ENCODE measurements around the gene CRK.

GRCh38 chr17:1423456-1424135, 32.4 kb downstream of the CRK start:
- TF ChIP-seq, protein P1, sequence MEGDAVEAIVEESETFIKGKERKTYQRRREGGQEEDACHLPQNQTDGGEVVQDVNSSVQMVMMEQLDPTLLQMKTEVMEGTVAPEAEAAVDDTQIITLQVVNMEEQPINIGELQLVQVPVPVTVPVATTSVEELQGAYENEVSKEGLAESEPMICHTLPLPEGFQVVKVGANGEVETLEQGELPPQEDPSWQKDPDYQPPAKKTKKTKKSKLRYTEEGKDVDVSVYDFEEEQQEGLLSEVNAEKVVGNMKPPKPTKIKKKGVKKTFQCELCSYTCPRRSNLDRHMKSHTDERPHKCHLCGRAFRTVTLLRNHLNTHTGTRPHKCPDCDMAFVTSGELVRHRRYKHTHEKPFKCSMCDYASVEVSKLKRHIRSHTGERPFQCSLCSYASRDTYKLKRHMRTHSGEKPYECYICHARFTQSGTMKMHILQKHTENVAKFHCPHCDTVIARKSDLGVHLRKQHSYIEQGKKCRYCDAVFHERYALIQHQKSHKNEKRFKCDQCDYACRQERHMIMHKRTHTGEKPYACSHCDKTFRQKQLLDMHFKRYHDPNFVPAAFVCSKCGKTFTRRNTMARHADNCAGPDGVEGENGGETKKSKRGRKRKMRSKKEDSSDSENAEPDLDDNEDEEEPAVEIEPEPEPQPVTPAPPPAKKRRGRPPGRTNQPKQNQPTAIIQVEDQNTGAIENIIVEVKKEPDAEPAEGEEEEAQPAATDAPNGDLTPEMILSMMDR (IDR thresholded peaks at IDR 0.05): no peak
- no peak for TF ChIP-seq POLR2AphosphoS5 (IDR thresholded peaks at IDR 0.05)
- no peak for TF ChIP-seq EP300 (IDR thresholded peaks at IDR 0.05)

Data from stomach (tissue), 4 donors.